Neural progenitor cell (in vitro differentiated cells): ENCODE data around the gene TP53BP1. TPM values are rescaled to one million over a fixed set of nuclear protein-coding genes. Genes with fewer than 3 reads are reported as not detected.
"Not testable (repeated sequence)": the region's sequence is repeated elsewhere in the genome, so short reads cannot be mapped to it uniquely, and the experiment has no call there.

Experiments used
- DNase-seq: peaks from one replicate; pipeline ENCODE4 v3.0.0-alpha.2; 2016; ENCODE audit warnings: low spot score
- H2AFZ ChIP-seq: fragments of 200-600 bp; sonication (generic); replicated peaks from 2 replicates; pipeline ENCODE4 v1.6.1; 2016; ENCODE audit warnings: antibody characterized with exemption
- H3F3A ChIP-seq: fragments of 200-600 bp; sonication (generic); 2 replicates; pipeline ENCODE4 v1.6.1; 2016; ENCODE audit warnings: antibody characterized with exemption, low read depth
- H3K27ac ChIP-seq: fragments of 200-600 bp; sonication (generic); 2 replicates; pipeline ENCODE4 v1.5.1; 2016; ENCODE audit warnings: mild to moderate bottlenecking
- H3K27me3 ChIP-seq: fragments of 200-600 bp; sonication (generic); 2 replicates; pipeline ENCODE4 v1.6.1; 2016; ENCODE audit warnings: mild to moderate bottlenecking, moderate library complexity
- H3K36me3 ChIP-seq: fragments of 200-600 bp; sonication (generic); 2 replicates; pipeline ENCODE4 v1.5.1; 2016
- H3K4me1 ChIP-seq: fragments of 200-600 bp; sonication (generic); 2 replicates; pipeline ENCODE4 v1.6.1; 2016; ENCODE audit warnings: mixed run types
- H3K4me2 ChIP-seq: fragments of 200-600 bp; sonication (generic); 2 replicates; pipeline ENCODE4 v1.6.1; 2016
- H3K4me3 ChIP-seq: fragments of 200-600 bp; sonication (generic); 2 replicates; pipeline ENCODE4 v1.5.1; 2016
- H3K79me2 ChIP-seq: fragments of 200-600 bp; sonication (generic); 2 replicates; pipeline ENCODE4 v1.6.1; 2016; ENCODE audit warnings: low read depth
- H3K9ac ChIP-seq: fragments of 200-600 bp; sonication (generic); 2 replicates; pipeline ENCODE4 v1.6.1; 2016
- H3K9me3 ChIP-seq: fragments of 200-600 bp; sonication (generic); 2 replicates; pipeline ENCODE4 v1.5.1; 2016; ENCODE audit warnings: low read depth
- H4K20me1 ChIP-seq: fragments of 200-600 bp; sonication (generic); 2 replicates; pipeline ENCODE4 v1.6.1; 2016; ENCODE audit warnings: low read depth
- H3K27ac Mint-ChIP-seq: 3 replicates; pipeline ENCODE4 v1.8.0; 2021; ENCODE audit warnings: mixed read lengths
- H3K27me3 Mint-ChIP-seq: 2 replicates; pipeline ENCODE4 v1.8.0; 2022; ENCODE audit warnings: low read depth, mild to moderate bottlenecking, inconsistent platforms, moderate library complexity, mixed read lengths; ENCODE audit not compliant: insufficient read depth
- H3K36me3 Mint-ChIP-seq: 3 replicates; pipeline ENCODE4 v1.8.0; 2021; ENCODE audit warnings: mixed read lengths
- H3K4me1 Mint-ChIP-seq: 3 replicates; pipeline ENCODE4 v1.8.0; 2021; ENCODE audit warnings: mixed read lengths
- H3K4me3 Mint-ChIP-seq: 3 replicates; pipeline ENCODE4 v1.8.0; 2021; ENCODE audit warnings: mild to moderate bottlenecking, moderate library complexity, mixed read lengths
- H3K9me3 Mint-ChIP-seq: 3 replicates; pipeline ENCODE4 v1.8.0; 2020; ENCODE audit warnings: mixed read lengths
- CTCF ChIP-seq: fragments of 200-600 bp; sonication (generic); IDR thresholded peaks from 2 replicates; pipeline ENCODE4 v1.5.1; 2017; ENCODE audit warnings: antibody characterized with exemption, mild to moderate bottlenecking
- EZH2 ChIP-seq: fragments of 200-600 bp; sonication (generic); IDR thresholded peaks from 2 replicates; pipeline ENCODE4 v1.6.1; 2017; ENCODE audit warnings: antibody characterized with exemption, mild to moderate bottlenecking, moderate library complexity
- EZH2phosphoT487 ChIP-seq: fragments of 200-600 bp; sonication (generic); IDR thresholded peaks from 2 replicates; pipeline ENCODE4 v1.6.1; 2017; ENCODE audit warnings: antibody characterized with exemption
- total RNA-seq: library from RNA; depleted of rRNA; stranded (reverse); fragments of >200 nt; gene quantifications from 2 replicates; pipeline ENCODE4 v1.2.3, GENCODE V29; 2015; ENCODE audit warnings: low replicate concordance

The TP53BP1 gene
- total RNA-seq, 1 donor from 2014 or later: 66.5 TPM

- no peaks in the 10 kb centered on the region for H3K4me1 ChIP-seq
- Mint-ChIP-seq H3K27me3 (no peaks in the 10 kb centered on the region), H3K36me3 (peaks cover 44% of the 10 kb centered on the region), H3K27ac (no peak overlapping the region), H3K9me3 (no peaks in the 10 kb centered on the region), H3K4me3 (no peak overlapping the region), H3K4me1 (no peaks in the 10 kb centered on the region)
- H4K20me1 ChIP-seq: no peaks in the 10 kb centered on the region
- H3K9ac ChIP-seq: no peak overlapping the region
- no peak for DNase-seq
- no peaks in the 10 kb centered on the region for H3K79me2 ChIP-seq
- no peak for TF ChIP-seq EZH2
- TF ChIP-seq CTCF: no peak
- no peak overlapping the region for H3K4me3 ChIP-seq
- no peak overlapping the region for H3K27ac ChIP-seq
- no peak overlapping the region for H2AFZ ChIP-seq
- H3K9me3 ChIP-seq: no peaks in the 10 kb centered on the region
- H3K4me2 ChIP-seq: no peak overlapping the region
- H3F3A ChIP-seq: peaks cover 6% of the 10 kb centered on the region
- peaks cover 23% of the 10 kb centered on the region for H3K36me3 ChIP-seq
- no peaks in the 10 kb centered on the region for H3K27me3 ChIP-seq
These were observed 90.7 kb downstream of the TP53BP1 start for GRCh38 chr15:43402255-43402654.

GRCh38 chr15:43393592-43393991 lies 99.4 kb downstream of the TP53BP1 start:
- H3K4me1 Mint-ChIP-seq, DNase-seq, H3K4me3 ChIP-seq, H3K9ac ChIP-seq, H3K4me3 Mint-ChIP-seq, H3K27me3 Mint-ChIP-seq, H3K27ac Mint-ChIP-seq, H3K4me2 ChIP-seq, H3K79me2 ChIP-seq, H3K9me3 Mint-ChIP-seq, H4K20me1 ChIP-seq, H3K4me1 ChIP-seq, H3K36me3 ChIP-seq, H3F3A ChIP-seq, H3K27me3 ChIP-seq, H3K9me3 ChIP-seq, H3K27ac ChIP-seq, H2AFZ ChIP-seq: not testable (repeated sequence)
- H3K36me3 Mint-ChIP-seq: peaks cover 33% of the 10 kb centered on the region

- Histone ChIP-seq H3K9me3 (no peaks in the 10 kb centered on the region), H3K9ac (no peak overlapping the region), H3K36me3 (no peaks in the 10 kb centered on the region), H3K79me2 (no peaks in the 10 kb centered on the region), H3K27ac (no peak overlapping the region), H3K4me2 (no peak overlapping the region), H3F3A (no peaks in the 10 kb centered on the region), H4K20me1 (no peaks in the 10 kb centered on the region), H2AFZ (no peak overlapping the region), H3K27me3 (no peaks in the 10 kb centered on the region), H3K4me3 (no peak overlapping the region), H3K4me1 (no peaks in the 10 kb centered on the region)
- DNase-seq: no peak
- H3K27me3 Mint-ChIP-seq: peaks cover 4% of the 10 kb centered on the region
- H3K27ac Mint-ChIP-seq: peak overlapping the region; percentile 59
- TF ChIP-seq EZH2 (no peak), CTCF (no peak), EZH2phosphoT487 (no peak)
- no peak overlapping the region for H3K4me3 Mint-ChIP-seq
- H3K4me1 Mint-ChIP-seq: no peaks in the 10 kb centered on the region
- H3K36me3 Mint-ChIP-seq: peaks cover 31% of the 10 kb centered on the region
- H3K9me3 Mint-ChIP-seq: no peaks in the 10 kb centered on the region
These were observed 102.2 kb downstream of the TP53BP1 start for GRCh38 chr15:43390723-43391122.

GRCh38 chr15:43383070-43383469 lies 109.9 kb downstream of the TP53BP1 start:
- Histone ChIP-seq H3K4me1 (no peaks in the 10 kb centered on the region), H3K27ac (no peak overlapping the region), H3K9ac (no peak overlapping the region), H3K36me3 (peaks cover 8% of the 10 kb centered on the region), H3K9me3 (no peaks in the 10 kb centered on the region), H4K20me1 (no peaks in the 10 kb centered on the region), H3K4me2 (no peak overlapping the region), H3K27me3 (no peaks in the 10 kb centered on the region), H3F3A (no peaks in the 10 kb centered on the region), H3K79me2 (no peaks in the 10 kb centered on the region), H2AFZ (no peak overlapping the region), H3K4me3 (no peak overlapping the region)
- Mint-ChIP-seq H3K27me3 (no peaks in the 10 kb centered on the region), H3K27ac (no peak overlapping the region), H3K36me3 (peaks cover 41% of the 10 kb centered on the region), H3K4me3 (no peak overlapping the region), H3K9me3 (no peaks in the 10 kb centered on the region), H3K4me1 (no peaks in the 10 kb centered on the region)
- TF ChIP-seq CTCF (no peak), EZH2phosphoT487 (no peak), EZH2 (no peak)
- no peak for DNase-seq
